ENCODE data around the gene ZNF536. TPM values are rescaled to one million over a fixed set of nuclear protein-coding genes. Genes with fewer than 3 reads are reported as not detected.

The ZNF536 gene
- total and polyA plus RNA-seq, 2 of the 4 experiments (the other 2 are of a cell fraction) = not detected

GRCh38 chr19:30558793-30559192 is 186.6 kb downstream of the ZNF536 start:
- TF ChIP-seq MAFK (IDR thresholded peaks at IDR 0.05; ENCODE audit: low read depth, low read length) = no peak
- TF ChIP-seq RCOR1 (IDR thresholded peaks at IDR 0.05; ENCODE audit: insufficient replicate concordance, low read length) = no peak
- no peak for TF ChIP-seq FOS (IDR thresholded peaks at IDR 0.05; ENCODE audit: low read depth, low read length)
- TF ChIP-seq MAZ (IDR thresholded peaks at IDR 0.05; ENCODE audit: borderline replicate concordance, low read depth, low read length) = no peak
- no peak for TF ChIP-seq RFX5 (IDR thresholded peaks at IDR 0.05; ENCODE audit: low read depth, low read length)
- dilution Hi-C loops (cut with HindIII; ENCODE audit: low sequenced_read_pairs, unreplicated experiment) = no loop called here
- H3K27me3 ChIP-seq (ENCODE audit: control insufficient read depth, insufficient read depth, low read length) = no peaks in the 10 kb centered on the region
- no peak overlapping the region for H3K56ac ChIP-seq (ENCODE audit: extremely low read depth, insufficient read depth, low read length)
- no peak overlapping the region for H3K14ac ChIP-seq (replicated peaks; ENCODE audit: low read depth, low read length)
- CTCF ChIA-PET = no interaction called here
- no peak overlapping the region for H2BK20ac ChIP-seq (ENCODE audit: low read depth, low read length)
- H2BK15ac ChIP-seq (ENCODE audit: low read depth, low read length) = no peak overlapping the region
- no peak overlapping the region for H3K27ac ChIP-seq (ENCODE audit: insufficient read depth, low read length)
- H3K4me1 ChIP-seq (ENCODE audit: control insufficient read depth, insufficient read depth, low read length) = no peaks in the 10 kb centered on the region
- H2BK5ac ChIP-seq (ENCODE audit: low read depth, low read length, poor library complexity, severe bottlenecking) = no peak overlapping the region
- H4K20me1 ChIP-seq (ENCODE audit: insufficient read depth, low read length) = no peaks in the 10 kb centered on the region
- POLR2A ChIA-PET (ENCODE audit: unreplicated experiment) = no interaction called here
- H3K79me1 ChIP-seq (ENCODE audit: low read depth in 1 of 2, low read length in 2 of 2) = no peaks in the 10 kb centered on the region
- H4K8ac ChIP-seq (ENCODE audit: low read depth in 2 of 2, low read length in 2 of 2) = no peak overlapping the region
- intact Hi-C loops (cut with micrococcal nuclease) = no loop called here
- H4K91ac ChIP-seq (ENCODE audit: insufficient read depth, low read depth, low read length) = no peak overlapping the region
- in situ Hi-C loops (cut with MboI; ENCODE audit: low sequenced_read_pairs) = no loop called here
- no peak overlapping the region for H2AFZ ChIP-seq (replicated peaks; ENCODE audit: low read length, poor library complexity)
- ATAC-seq (ENCODE audit: low read depth) = no peak
- H4K5ac ChIP-seq (ENCODE audit: low read depth, low read length) = no peak overlapping the region
- H2AK9ac ChIP-seq (replicated peaks; ENCODE audit: low read depth, low read length, poor library complexity) = no peak overlapping the region
- no peaks in the 10 kb centered on the region for H3K36me3 ChIP-seq (ENCODE audit: control insufficient read depth, insufficient read depth, low read length)
- H3K9ac ChIP-seq (ENCODE audit: low read depth, low read length) = no peak overlapping the region
- no peak overlapping the region for H3K23ac ChIP-seq (ENCODE audit: low read depth, low read length)
- H2AK5ac ChIP-seq (ENCODE audit: low read depth, low read length) = no peak overlapping the region
- no peak overlapping the region for H3K18ac ChIP-seq (ENCODE audit: low read depth, low read length)
- H3K4me3 ChIP-seq (ENCODE audit: insufficient read depth, low read depth, low read length) = no peak overlapping the region
- H3K4me2 ChIP-seq (ENCODE audit: low read depth, low read length) = no peak overlapping the region
- H3K9me3 ChIP-seq (ENCODE audit: control insufficient read depth, insufficient read depth, low read length) = peaks cover 27% of the 10 kb centered on the region
- DNase-seq = no peak
- 68% methylated on average over 2 of the region's 6 CpGs; no CpG with 5 or more reads in 1 of the 2 experiments for WGBS, 2 experiments (ENCODE audit: extremely low coverage in 2 of 2, insufficient read length in 1 of 2)
- H2BK120ac ChIP-seq (ENCODE audit: low read depth, low read length) = no peak overlapping the region
- H3K4ac ChIP-seq (ENCODE audit: low read depth, low read length) = no peak overlapping the region
- BruUV-seq (replicated peaks) = no TSS peak
- no peaks in the 10 kb centered on the region for H3K9me1 ChIP-seq (ENCODE audit: insufficient read depth, low read length)

Data from IMR-90 (cell line).